SK-N-SH treated with all-trans-retinoic acid at 6 μM for 48 hours (cell line): ENCODE data around the gene NF1.

Source experiments
- ATAC-seq: fragments of 200-7000 bp; cut with Tn5 transposase; 3 replicates; pipeline ENCODE4 v1.9.1; 2020; ENCODE audit warnings: mild to moderate bottlenecking, moderate library complexity
- ARNTL ChIP-seq: fragments of 450-650 bp; formaldehyde crosslinking; IDR thresholded peaks from 2 replicates; pipeline ENCODE4 v1.5.0; 2020; ENCODE audit warnings: low read depth, mild to moderate bottlenecking, moderate library complexity, borderline replicate concordance
- BACH2 ChIP-seq: fragments of 250-450 bp; sonication (Bioruptor Pico); IDR thresholded peaks from 2 replicates; pipeline ENCODE4 v1.9.0; 2021; ENCODE audit warnings: mild to moderate bottlenecking, borderline replicate concordance
- CSDC2 ChIP-seq: fragments of 250-450 bp; sonication (Bioruptor Pico); IDR thresholded peaks from 2 replicates; pipeline ENCODE4 v1.5.0; 2020; ENCODE audit warnings: mild to moderate bottlenecking, moderate library complexity
- CSRNP3 ChIP-seq: fragments of 250-450 bp; sonication (Bioruptor Pico); IDR thresholded peaks from 2 replicates; pipeline ENCODE4 v1.5.1; 2021; ENCODE audit warnings: mild to moderate bottlenecking, moderate library complexity
- ESRRG ChIP-seq: fragments of 250-450 bp; sonication (Bioruptor Pico); IDR thresholded peaks from 2 replicates; pipeline ENCODE4 v1.6.1; 2021; ENCODE audit warnings: mild to moderate bottlenecking
- GLIS3 ChIP-seq: fragments of 250-450 bp; sonication (Bioruptor Pico); IDR thresholded peaks from 2 replicates; pipeline ENCODE4 v1.5.0; 2020; ENCODE audit warnings: mild to moderate bottlenecking, moderate library complexity
- ISL1 ChIP-seq: fragments of 250-450 bp; sonication (Bioruptor Pico); IDR thresholded peaks from 2 replicates; pipeline ENCODE4 v2.1.2; 2022; ENCODE audit warnings: mild to moderate bottlenecking, moderate library complexity
- OSR1 ChIP-seq: fragments of 250-450 bp; sonication (Bioruptor Pico); IDR thresholded peaks from 2 replicates; pipeline ENCODE4 v1.8.0; 2022; ENCODE audit warnings: moderate library complexity, mild to moderate bottlenecking, inconsistent platforms
- PPARA ChIP-seq: fragments of 250-450 bp; sonication (Bioruptor Pico); IDR thresholded peaks from 2 replicates; pipeline ENCODE4 v1.5.0; 2020; ENCODE audit warnings: mild to moderate bottlenecking, borderline replicate concordance
- RARB ChIP-seq: fragments of 250-450 bp; sonication (Bioruptor Pico); IDR thresholded peaks from 2 replicates; pipeline ENCODE4 v1.8.0; 2021; ENCODE audit warnings: mild to moderate bottlenecking, moderate library complexity
- SNAI2 ChIP-seq: fragments of 250-450 bp; sonication (Bioruptor Pico); IDR thresholded peaks from 2 replicates; pipeline ENCODE4 v1.5.0; 2020; ENCODE audit warnings: mild to moderate bottlenecking, moderate library complexity
- TCF4 ChIP-seq: fragments of 250-450 bp; sonication (Bioruptor Pico); IDR thresholded peaks from 2 replicates; pipeline ENCODE4 v1.8.0; 2021; ENCODE audit warnings: mild to moderate bottlenecking, moderate library complexity, borderline replicate concordance
- TOX ChIP-seq: fragments of 250-450 bp; sonication (Bioruptor Pico); IDR thresholded peaks from 2 replicates; pipeline ENCODE4 v1.8.0; 2021; ENCODE audit warnings: mild to moderate bottlenecking, moderate library complexity, borderline replicate concordance
- TSHZ2 ChIP-seq: fragments of 250-450 bp; sonication (Bioruptor Pico); IDR thresholded peaks from 2 replicates; pipeline ENCODE4 v1.5.0; 2020; ENCODE audit warnings: mild to moderate bottlenecking, moderate library complexity
- ZC3H10 ChIP-seq: fragments of 250-450 bp; sonication (Bioruptor Pico); IDR thresholded peaks from 2 replicates; pipeline ENCODE4 v1.5.1; 2021; ENCODE audit warnings: mild to moderate bottlenecking, moderate library complexity
- ZFP3 ChIP-seq: fragments of 250-450 bp; sonication (Bioruptor Pico); IDR thresholded peaks from 2 replicates; pipeline ENCODE4 v1.5.0; 2020; ENCODE audit warnings: mild to moderate bottlenecking, moderate library complexity
- ZFP30 ChIP-seq: fragments of 450-650 bp; formaldehyde crosslinking; IDR thresholded peaks from 2 replicates; pipeline ENCODE4 v1.5.0; 2022; ENCODE audit warnings: mild to moderate bottlenecking, moderate library complexity
- ZNF565 ChIP-seq: fragments of 450-650 bp; formaldehyde crosslinking; conservative IDR thresholded peaks from 2 replicates; pipeline ENCODE4 v1.5.0; 2020; ENCODE audit warnings: low read depth, mild to moderate bottlenecking, moderate library complexity
- ZNF70 ChIP-seq: fragments of 450-650 bp; formaldehyde crosslinking; IDR thresholded peaks from 2 replicates; pipeline ENCODE4 v1.5.0; 2020; ENCODE audit warnings: mild to moderate bottlenecking, moderate library complexity
- ZNF8 ChIP-seq: fragments of 450-650 bp; formaldehyde crosslinking; IDR thresholded peaks from 2 replicates; pipeline ENCODE4 v1.5.0; 2020; ENCODE audit warnings: mild to moderate bottlenecking, moderate library complexity
- TF ChIP-seq, protein P1 (sequence below): fragments of 250-450 bp; sonication (Bioruptor Pico); IDR thresholded peaks from 2 replicates; pipeline ENCODE4 v1.5.1; 2020; ENCODE audit warnings: low read depth, mild to moderate bottlenecking, moderate library complexity
- TF ChIP-seq, protein P2 (sequence below): fragments of 250-450 bp; sonication (Bioruptor Pico); IDR thresholded peaks from 2 replicates; pipeline ENCODE4 v1.8.0; 2021; ENCODE audit warnings: low read depth, mild to moderate bottlenecking, moderate library complexity, borderline replicate concordance
- TF ChIP-seq, protein P3 (sequence below): fragments of 250-450 bp; sonication (Bioruptor Pico); IDR thresholded peaks from 2 replicates; pipeline ENCODE4 v1.8.0; 2020; ENCODE audit warnings: mild to moderate bottlenecking, moderate library complexity, borderline replicate concordance

NF1 gene

DNA sequence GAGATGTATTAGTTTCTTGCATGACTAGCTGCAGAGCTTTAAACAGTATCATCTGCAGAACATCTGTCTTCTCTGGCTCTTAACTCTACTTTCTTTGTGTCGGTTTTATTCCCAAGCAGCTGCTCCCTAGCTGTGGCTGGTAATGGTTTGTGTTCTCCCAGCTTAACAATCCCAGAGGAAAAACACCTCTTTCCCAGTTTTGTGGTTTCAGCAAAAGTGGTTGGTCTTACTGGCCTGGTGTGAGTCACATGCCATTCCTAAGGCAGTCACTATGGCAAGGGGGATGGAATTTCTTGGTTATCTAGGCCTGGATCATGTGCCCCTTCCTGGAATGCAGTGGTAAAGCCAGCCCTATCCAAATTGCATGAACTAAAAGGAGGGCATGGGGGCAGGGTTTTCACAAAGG, 174.8 kb downstream of the NF1 start:
- TF ChIP-seq ARNTL (CRISPR knock-in tag) (no peak), GLIS3 (CRISPR knock-in tag) (no peak), ZNF565 (CRISPR knock-in tag) (no peak), TOX (no peak), RARB (CRISPR knock-in tag) (no peak), BACH2 (CRISPR knock-in tag) (no peak), ZNF8 (CRISPR knock-in tag) (no peak), TSHZ2 (CRISPR knock-in tag) (peak; percentile 68; the same call in 1 of the 2 replicates), CSDC2 (CRISPR knock-in tag) (peak; percentile 89; the same call in 1 of the 2 replicates), OSR1 (no peak), ISL1 (CRISPR knock-in tag) (peak; percentile 76), CSRNP3 (no peak), ZC3H10 (CRISPR knock-in tag) (no peak), PPARA (CRISPR knock-in tag) (no peak), SNAI2 (CRISPR knock-in tag) (no peak), ESRRG (CRISPR knock-in tag) (no peak), ZNF70 (no peak), TCF4 (no peak), ZFP3 (CRISPR knock-in tag) (peak; percentile 68; the same call in 1 of the 2 replicates), ZFP30 (CRISPR knock-in tag) (no peak)
- TF ChIP-seq, protein P1, sequence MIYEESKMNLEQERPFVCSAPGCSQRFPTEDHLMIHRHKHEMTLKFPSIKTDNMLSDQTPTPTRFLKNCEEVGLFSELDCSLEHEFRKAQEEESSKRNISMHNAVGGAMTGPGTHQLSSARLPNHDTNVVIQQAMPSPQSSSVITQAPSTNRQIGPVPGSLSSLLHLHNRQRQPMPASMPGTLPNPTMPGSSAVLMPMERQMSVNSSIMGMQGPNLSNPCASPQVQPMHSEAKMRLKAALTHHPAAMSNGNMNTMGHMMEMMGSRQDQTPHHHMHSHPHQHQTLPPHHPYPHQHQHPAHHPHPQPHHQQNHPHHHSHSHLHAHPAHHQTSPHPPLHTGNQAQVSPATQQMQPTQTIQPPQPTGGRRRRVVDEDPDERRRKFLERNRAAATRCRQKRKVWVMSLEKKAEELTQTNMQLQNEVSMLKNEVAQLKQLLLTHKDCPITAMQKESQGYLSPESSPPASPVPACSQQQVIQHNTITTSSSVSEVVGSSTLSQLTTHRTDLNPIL = no peak
- TF ChIP-seq, protein P2, sequence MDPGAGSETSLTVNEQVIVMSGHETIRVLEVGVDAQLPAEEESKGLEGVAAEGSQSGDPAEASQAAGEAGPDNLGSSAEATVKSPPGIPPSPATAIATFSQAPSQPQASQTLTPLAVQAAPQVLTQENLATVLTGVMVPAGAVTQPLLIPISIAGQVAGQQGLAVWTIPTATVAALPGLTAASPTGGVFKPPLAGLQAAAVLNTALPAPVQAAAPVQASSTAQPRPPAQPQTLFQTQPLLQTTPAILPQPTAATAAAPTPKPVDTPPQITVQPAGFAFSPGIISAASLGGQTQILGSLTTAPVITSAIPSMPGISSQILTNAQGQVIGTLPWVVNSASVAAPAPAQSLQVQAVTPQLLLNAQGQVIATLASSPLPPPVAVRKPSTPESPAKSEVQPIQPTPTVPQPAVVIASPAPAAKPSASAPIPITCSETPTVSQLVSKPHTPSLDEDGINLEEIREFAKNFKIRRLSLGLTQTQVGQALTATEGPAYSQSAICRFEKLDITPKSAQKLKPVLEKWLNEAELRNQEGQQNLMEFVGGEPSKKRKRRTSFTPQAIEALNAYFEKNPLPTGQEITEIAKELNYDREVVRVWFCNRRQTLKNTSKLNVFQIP (CRISPR knock-in tag) = no peak
- TF ChIP-seq, protein P3, sequence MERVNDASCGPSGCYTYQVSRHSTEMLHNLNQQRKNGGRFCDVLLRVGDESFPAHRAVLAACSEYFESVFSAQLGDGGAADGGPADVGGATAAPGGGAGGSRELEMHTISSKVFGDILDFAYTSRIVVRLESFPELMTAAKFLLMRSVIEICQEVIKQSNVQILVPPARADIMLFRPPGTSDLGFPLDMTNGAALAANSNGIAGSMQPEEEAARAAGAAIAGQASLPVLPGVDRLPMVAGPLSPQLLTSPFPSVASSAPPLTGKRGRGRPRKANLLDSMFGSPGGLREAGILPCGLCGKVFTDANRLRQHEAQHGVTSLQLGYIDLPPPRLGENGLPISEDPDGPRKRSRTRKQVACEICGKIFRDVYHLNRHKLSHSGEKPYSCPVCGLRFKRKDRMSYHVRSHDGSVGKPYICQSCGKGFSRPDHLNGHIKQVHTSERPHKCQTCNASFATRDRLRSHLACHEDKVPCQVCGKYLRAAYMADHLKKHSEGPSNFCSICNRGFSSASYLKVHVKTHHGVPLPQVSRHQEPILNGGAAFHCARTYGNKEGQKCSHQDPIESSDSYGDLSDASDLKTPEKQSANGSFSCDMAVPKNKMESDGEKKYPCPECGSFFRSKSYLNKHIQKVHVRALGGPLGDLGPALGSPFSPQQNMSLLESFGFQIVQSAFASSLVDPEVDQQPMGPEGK = peak; percentile 48; the same call in 1 of the 2 replicates
- peak; percentile 98 for ATAC-seq

- no peak for ATAC-seq
- TF ChIP-seq ZNF565 (CRISPR knock-in tag) = no peak
- no peak for TF ChIP-seq ZNF70
- TF ChIP-seq, protein P1 = no peak
- no peak for TF ChIP-seq ZFP3 (CRISPR knock-in tag)
- no peak for TF ChIP-seq TCF4
- no peak for TF ChIP-seq BACH2 (CRISPR knock-in tag)
- no peak for TF ChIP-seq TSHZ2 (CRISPR knock-in tag)
- TF ChIP-seq CSRNP3 = no peak
- TF ChIP-seq ZFP30 (CRISPR knock-in tag) = no peak
- no peak for TF ChIP-seq PPARA (CRISPR knock-in tag)
- no peak for TF ChIP-seq CSDC2 (CRISPR knock-in tag)
These were observed 177.5 kb downstream of the NF1 start for GRCh38 chr17:31272236-31272635.
